ENCODE measurements around the gene KCNT1.

KCNT1 gene

DNA sequence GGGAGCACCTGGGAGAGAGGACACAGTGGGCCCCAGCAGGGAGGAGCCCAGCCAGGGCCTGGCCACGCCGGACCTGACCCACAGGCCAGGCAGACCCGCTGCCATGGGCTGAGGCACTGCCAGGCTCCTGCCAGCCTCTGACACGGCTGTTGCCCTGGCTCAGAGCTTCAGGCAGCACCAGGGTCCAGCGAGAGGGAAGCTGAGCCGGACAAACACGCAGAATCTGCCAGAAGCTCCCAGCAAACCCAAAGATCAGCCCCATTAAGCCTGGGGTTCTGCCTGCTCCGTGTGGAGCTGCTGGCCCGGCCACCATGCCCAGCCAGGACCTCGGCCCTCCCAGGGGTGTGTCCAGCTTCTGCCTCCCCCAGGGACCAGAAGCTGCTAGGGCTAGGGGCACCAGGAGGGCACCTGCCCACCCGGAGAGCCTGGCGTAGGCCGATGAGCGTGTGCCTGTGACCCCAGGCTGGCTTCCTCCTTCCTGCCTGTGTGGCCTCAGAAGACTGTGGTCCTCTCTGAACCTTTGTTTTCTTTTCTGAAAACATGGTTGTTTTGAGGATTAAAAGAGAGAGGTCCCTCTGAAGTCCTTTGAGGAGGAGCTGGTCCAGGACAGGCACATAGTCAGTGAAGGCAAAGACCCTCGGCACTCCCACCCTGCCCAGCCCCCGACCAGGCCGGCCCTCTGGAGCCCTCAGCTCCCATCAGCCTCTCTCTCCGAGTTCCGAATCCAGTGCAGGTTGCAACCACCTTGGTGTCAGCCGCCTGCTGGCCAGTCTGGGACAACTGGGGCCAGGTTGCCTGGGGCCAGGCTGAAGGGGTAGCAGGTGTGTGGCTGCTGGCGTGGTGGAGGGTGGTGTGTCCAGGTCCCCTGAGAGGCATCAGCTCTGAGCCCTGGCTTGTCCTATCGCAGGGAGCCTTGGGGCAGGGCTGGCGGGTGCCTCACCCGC is 39.6 kb downstream of the KCNT1 start:
- H3K4me3 ChIP-seq = no peak overlapping the region
- H3K4me1 ChIP-seq = peaks cover 16% of the 10 kb centered on the region
- no peaks in the 10 kb centered on the region for H3K36me3 ChIP-seq
- H3K4me2 ChIP-seq = no peak overlapping the region
- H3K27me3 ChIP-seq = peaks cover 8% of the 10 kb centered on the region; the same call in 1 of the 2 replicates
- TF ChIP-seq Cebpa-rat (IDR thresholded peaks at IDR 0.05) = no peak
- H3K9me3 ChIP-seq = no peaks in the 10 kb centered on the region
- H4K20me1 ChIP-seq = no peaks in the 10 kb centered on the region
- no peak overlapping the region for H3K27ac ChIP-seq
- no peak overlapping the region for H3K9ac ChIP-seq

DNA sequence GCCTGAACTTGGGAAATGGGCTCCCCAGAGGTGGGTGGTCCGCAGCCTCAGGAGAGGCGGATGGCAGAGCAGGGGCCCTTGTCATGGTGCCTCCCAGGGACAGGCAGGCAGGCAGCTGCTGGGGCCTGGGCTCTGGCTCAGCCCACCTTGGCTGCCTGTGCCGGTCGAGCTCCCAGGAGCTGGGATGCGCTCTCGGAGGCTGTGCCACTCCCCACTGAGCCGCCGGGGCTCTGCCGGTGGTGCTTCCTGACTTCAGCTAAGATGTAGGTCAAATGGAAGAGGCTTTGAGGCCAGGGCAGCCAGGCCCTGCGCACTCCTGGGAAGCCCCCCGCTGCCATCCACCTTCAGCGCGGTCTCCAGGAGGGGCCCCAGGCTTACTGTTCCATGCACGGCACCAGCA is 41.0 kb downstream of the KCNT1 start:
- no peaks in the 10 kb centered on the region for H4K20me1 ChIP-seq
- no peaks in the 10 kb centered on the region for H3K36me3 ChIP-seq
- no peak for TF ChIP-seq Cebpa-rat (IDR thresholded peaks at IDR 0.05)
- no peak overlapping the region for H3K4me2 ChIP-seq
- no peaks in the 10 kb centered on the region for H3K27me3 ChIP-seq
- peaks cover 8% of the 10 kb centered on the region for H3K4me1 ChIP-seq
- H3K9ac ChIP-seq = no peak overlapping the region
- H3K27ac ChIP-seq = no peak overlapping the region
- no peak overlapping the region for H3K4me3 ChIP-seq
- H3K9me3 ChIP-seq = no peaks in the 10 kb centered on the region

DNA sequence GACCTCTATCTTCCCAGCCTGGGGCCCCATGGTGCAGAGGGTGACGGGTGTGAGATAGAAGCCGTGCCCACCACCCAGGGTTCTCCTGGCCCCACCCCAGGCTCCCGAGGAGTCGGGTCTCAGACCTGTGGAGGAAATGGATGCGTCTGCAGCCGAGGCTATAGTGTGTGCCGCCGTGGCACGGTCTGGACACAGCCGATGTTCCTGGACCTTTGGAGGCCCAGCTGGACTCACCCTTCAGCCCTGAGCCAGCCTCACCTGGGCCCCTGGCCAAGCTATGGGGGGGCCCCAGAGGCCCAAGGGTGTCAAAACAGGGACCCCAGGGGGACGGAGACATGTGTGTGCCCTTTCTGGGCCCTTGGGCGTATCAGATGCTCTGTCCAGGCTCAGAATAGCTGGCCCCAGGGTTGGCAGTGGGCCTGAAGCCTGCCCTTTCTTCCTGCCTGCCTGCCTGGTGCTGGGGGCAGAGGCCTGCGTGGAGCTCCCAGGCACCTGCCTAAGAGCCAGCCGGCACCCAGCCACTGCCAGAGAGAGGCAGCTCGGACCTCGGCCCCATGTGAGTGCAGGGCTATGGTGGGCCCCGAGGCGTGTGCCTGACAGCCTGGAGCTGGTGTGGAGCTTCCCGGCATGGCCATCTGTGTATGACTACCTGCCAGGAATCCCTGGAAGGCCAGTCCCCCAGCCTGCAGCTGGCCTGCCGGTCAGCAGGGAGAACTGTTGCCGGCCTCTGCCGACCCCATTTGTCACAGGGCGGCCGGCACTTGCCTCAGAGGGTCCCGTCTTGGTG is 41.8 kb downstream of the KCNT1 start:
- no peak overlapping the region for H3K4me2 ChIP-seq
- H3K27ac ChIP-seq = no peak overlapping the region
- H3K27me3 ChIP-seq = no peaks in the 10 kb centered on the region
- TF ChIP-seq Cebpa-rat (IDR thresholded peaks at IDR 0.05) = no peak
- no peaks in the 10 kb centered on the region for H4K20me1 ChIP-seq
- H3K36me3 ChIP-seq = no peaks in the 10 kb centered on the region
- H3K9ac ChIP-seq = no peak overlapping the region
- no peak overlapping the region for H3K4me3 ChIP-seq
- H3K4me1 ChIP-seq = peaks cover 1% of the 10 kb centered on the region; the same call in 1 of the 2 replicates
- H3K9me3 ChIP-seq = no peaks in the 10 kb centered on the region

DNA sequence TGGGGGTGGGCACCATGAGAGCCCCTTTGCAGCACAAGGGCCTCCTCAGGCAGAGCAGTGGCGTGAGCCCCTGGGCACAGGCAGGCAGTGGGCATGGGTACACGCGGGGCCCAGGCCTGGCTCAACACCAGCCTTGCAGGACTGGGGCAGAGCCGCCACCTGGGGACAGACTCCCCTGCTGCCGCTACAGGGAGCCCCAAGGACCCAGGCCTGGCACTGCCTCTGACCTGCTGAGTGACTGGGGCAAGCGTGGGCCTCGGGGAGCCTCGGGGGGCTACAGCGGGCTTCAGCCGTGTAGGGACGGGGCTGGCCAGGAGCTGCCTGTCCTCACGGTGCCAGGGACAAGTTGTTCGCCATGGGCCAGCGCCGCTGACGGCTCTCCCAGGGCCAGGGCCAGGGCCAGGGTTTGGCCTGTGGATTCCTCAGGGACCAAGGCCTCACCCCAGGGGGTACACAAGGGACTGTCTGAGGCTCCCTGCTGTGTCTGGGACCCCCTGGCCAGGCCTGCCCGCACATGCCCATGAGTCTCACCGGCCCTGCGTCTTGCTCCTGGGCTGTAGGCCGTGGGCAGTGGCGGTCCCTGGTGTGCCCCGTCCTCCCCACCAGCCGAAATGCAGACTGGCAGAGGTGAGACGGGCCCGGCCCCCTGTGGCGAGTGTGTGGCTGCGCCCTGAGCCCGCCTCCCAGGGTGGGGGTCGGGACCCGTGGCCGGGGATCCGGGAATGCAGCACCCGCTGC is 42.5 kb downstream of the KCNT1 start:
- H4K20me1 ChIP-seq = no peaks in the 10 kb centered on the region
- H3K9ac ChIP-seq = no peak overlapping the region
- H3K4me2 ChIP-seq = no peak overlapping the region
- no peaks in the 10 kb centered on the region for H3K9me3 ChIP-seq
- no peaks in the 10 kb centered on the region for H3K36me3 ChIP-seq
- H3K27ac ChIP-seq = no peak overlapping the region
- no peaks in the 10 kb centered on the region for H3K27me3 ChIP-seq
- no peak for TF ChIP-seq Cebpa-rat (IDR thresholded peaks at IDR 0.05)
- no peaks in the 10 kb centered on the region for H3K4me1 ChIP-seq
- no peak overlapping the region for H3K4me3 ChIP-seq

DNA sequence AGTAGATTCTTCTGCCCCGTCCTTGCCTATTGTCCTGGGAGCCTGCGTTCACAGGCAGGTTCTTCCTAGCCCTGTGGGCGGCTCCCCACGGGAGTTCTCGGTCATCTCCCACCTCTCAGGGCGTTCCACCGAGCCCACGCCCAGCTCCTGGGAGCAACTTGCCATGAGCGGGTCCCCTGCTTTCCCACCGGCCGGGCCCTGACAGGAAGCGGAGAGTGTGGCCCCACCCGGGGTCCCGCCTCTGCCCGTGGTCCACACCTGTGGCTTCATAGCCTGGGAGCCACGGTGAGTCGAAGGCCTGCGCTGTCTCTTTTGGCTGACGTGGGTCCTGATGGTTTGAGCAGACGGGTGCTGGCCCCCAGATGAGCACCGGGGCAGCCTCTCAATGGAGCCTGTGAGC is 43.2 kb downstream of the KCNT1 start:
- H3K9me3 ChIP-seq = no peaks in the 10 kb centered on the region
- no peaks in the 10 kb centered on the region for H3K27me3 ChIP-seq
- no peaks in the 10 kb centered on the region for H4K20me1 ChIP-seq
- TF ChIP-seq Cebpa-rat (IDR thresholded peaks at IDR 0.05) = no peak
- H3K27ac ChIP-seq = no peak overlapping the region
- no peak overlapping the region for H3K9ac ChIP-seq
- no peaks in the 10 kb centered on the region for H3K36me3 ChIP-seq
- no peak overlapping the region for H3K4me2 ChIP-seq
- H3K4me3 ChIP-seq = no peak overlapping the region
- no peaks in the 10 kb centered on the region for H3K4me1 ChIP-seq

DNA sequence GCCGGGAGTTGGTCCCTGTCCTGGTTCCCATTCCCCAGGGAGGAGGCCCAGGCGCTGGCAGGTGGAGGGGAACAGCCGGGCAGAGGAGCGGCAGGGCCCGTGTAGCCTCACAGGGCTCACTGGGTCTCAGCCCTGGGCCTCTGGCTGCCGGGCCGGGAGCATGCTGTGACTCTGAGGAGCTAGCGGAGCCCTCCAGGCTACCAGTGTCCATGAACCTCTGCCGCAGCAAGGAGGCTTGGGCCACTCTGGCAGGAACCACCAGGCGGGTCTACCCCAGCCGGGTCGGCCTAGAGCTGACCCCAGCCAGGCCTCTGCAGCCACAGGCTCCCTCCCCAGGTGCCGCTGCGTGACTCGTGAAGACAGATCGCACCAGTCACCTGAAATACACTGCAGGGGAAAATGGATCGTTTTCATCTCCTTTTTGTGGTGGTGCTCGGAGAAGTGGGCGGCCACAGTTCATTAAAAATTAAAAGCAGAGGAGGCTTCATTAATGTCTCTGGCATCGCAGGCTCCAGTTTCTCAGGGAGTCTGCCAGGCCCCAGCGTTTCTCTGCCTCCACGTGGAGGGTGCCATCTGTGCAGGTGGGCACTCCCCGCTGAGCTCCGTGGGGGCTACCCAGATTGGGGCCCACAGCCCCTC is 43.8 kb downstream of the KCNT1 start:
- Histone ChIP-seq H4K20me1 (no peaks in the 10 kb centered on the region), H3K27ac (no peak overlapping the region), H3K9me3 (no peaks in the 10 kb centered on the region), H3K4me3 (no peak overlapping the region), H3K9ac (no peak overlapping the region), H3K4me2 (no peak overlapping the region), H3K4me1 (no peaks in the 10 kb centered on the region), H3K36me3 (no peaks in the 10 kb centered on the region), H3K27me3 (no peaks in the 10 kb centered on the region)
- no peak for TF ChIP-seq Cebpa-rat (IDR thresholded peaks at IDR 0.05)

DNA sequence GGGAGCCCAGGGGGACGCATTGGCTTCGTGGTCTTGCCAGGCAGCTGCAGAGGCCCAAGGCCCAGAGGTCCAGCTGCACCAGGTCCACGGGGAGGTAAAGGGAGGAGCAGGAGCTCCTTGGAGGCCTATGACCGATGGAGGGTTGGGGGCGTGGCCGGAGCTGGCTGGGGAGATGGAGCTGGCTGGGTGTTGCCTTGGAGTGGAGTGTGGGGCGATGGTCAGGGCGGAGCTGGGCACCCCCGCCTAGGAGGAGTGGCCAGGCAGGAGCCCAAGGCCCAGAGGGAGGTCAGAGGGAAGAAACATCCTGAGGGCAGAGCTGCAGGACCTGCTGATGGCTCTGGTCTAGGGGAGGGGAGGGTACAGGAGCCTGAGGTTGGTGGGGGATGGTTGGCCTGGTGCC is 44.6 kb downstream of the KCNT1 start:
- Histone ChIP-seq H3K4me2 (no peak overlapping the region), H3K9me3 (no peaks in the 10 kb centered on the region), H3K36me3 (no peaks in the 10 kb centered on the region), H3K27ac (no peak overlapping the region), H3K9ac (no peak overlapping the region), H3K4me3 (no peak overlapping the region), H3K4me1 (no peaks in the 10 kb centered on the region), H4K20me1 (no peaks in the 10 kb centered on the region), H3K27me3 (no peaks in the 10 kb centered on the region)
- TF ChIP-seq Cebpa-rat (IDR thresholded peaks at IDR 0.05) = no peak

DNA sequence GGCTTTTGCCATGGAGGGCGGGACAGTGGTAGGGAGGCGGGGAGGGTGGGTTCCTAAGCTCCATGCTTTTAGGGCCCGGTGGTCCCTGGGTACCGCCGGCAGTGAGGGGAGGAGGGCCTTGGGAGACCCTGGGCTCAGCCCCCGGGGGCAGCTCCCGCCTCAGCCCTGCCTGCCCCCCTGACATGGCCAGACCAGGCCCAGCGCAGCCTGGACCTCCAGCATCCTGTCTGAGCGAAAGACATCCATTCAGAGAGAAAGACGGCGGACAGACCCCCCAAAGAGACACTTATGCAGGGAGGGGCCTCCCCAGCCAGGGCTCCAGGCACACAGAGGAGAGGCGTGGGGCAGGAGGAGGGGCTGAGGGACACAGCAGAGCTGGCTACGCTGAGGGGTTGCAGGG is 45.3 kb downstream of the KCNT1 start:
- Histone ChIP-seq H3K27me3 (no peaks in the 10 kb centered on the region), H3K4me1 (peaks cover 4% of the 10 kb centered on the region; the same call in 1 of the 2 replicates), H3K4me3 (no peak overlapping the region), H3K27ac (no peak overlapping the region), H3K9me3 (no peaks in the 10 kb centered on the region), H3K36me3 (no peaks in the 10 kb centered on the region), H4K20me1 (no peaks in the 10 kb centered on the region), H3K4me2 (no peak overlapping the region), H3K9ac (no peak overlapping the region)
- no peak for TF ChIP-seq Cebpa-rat (IDR thresholded peaks at IDR 0.05)

DNA sequence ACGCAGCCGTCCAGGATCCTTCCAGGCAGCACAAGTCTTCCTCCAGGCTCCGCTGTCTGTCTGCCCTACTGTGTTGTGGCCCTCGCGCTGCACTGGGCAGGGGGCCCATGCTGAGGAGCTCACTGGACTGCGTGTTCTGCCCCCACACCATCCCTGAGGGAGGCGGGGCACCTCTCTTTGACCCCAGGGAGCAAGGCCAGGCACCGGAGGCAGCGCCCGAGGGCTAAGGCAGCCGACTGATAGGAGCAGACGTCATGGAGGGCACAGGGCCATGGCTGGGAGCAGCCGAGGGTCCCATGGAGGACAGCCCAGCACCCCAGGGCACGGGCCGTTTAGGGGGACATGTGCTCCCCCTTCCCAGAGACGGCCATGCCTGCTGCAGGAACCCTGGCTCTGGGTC is 46.7 kb downstream of the KCNT1 start:
- H3K36me3 ChIP-seq = no peaks in the 10 kb centered on the region
- no peak overlapping the region for H3K4me3 ChIP-seq
- H3K9ac ChIP-seq = no peak overlapping the region
- no peak overlapping the region for H3K4me2 ChIP-seq
- no peaks in the 10 kb centered on the region for H4K20me1 ChIP-seq
- peaks cover 6% of the 10 kb centered on the region; the same call in 1 of the 2 replicates for H3K4me1 ChIP-seq
- H3K27ac ChIP-seq = no peak overlapping the region
- TF ChIP-seq Cebpa-rat (IDR thresholded peaks at IDR 0.05) = no peak
- no peaks in the 10 kb centered on the region for H3K27me3 ChIP-seq
- no peaks in the 10 kb centered on the region for H3K9me3 ChIP-seq

Data from BLaER1 (cell line).